IMR-90 (cell line): Measurements from ENCODE around the gene PCDHGB6. TPM values are rescaled to one million over a fixed set of nuclear protein-coding genes. Genes with fewer than 3 reads are reported as not detected.

Experiments
- ATAC-seq: fragments of 200-7000 bp; cut with Tn5 transposase; 2 replicates; pipeline ENCODE4 v1.9.1; 2020; ENCODE audit warnings: low read depth, mild to moderate bottlenecking, moderate library complexity
- BruUV-seq: library from RNA; stranded (reverse); fragments of 400-500 nt; replicated peaks from 2 replicates; lab custom pipeline; 2021; lab: Mats Ljungman, UMichigan
- CTCF ChIA-PET: fragments of 300-600 bp; formaldehyde crosslinking; extraction: SDS; loops from one replicate; lab custom pipeline; 2021; ENCODE audit warnings: antibody characterized with exemption; lab: Yijun Ruan, JAX
- POLR2A ChIA-PET: fragments of 300-600 bp; sonication (Branson Sonifier 250); formaldehyde crosslinking; loops from one replicate; lab custom pipeline; 2022; ENCODE audit warnings: antibody characterized with exemption; ENCODE audit not compliant: unreplicated experiment; lab: Charles Lee
- DNase-seq: peaks from one replicate; pipeline ENCODE4 v3.0.0; 2013
- H2AFZ ChIP-seq: replicated peaks from 2 replicates; pipeline ENCODE3; 2013; ENCODE audit warnings: low read length, mild to moderate bottlenecking; ENCODE audit not compliant: poor library complexity
- H2AK5ac ChIP-seq: 2 replicates; pipeline ENCODE4 v1.6.1; 2013; ENCODE audit warnings: low read depth, low read length, inconsistent platforms
- H2AK9ac ChIP-seq: replicated peaks from 2 replicates; pipeline ENCODE3; 2013; ENCODE audit warnings: mild to moderate bottlenecking, low read depth, low read length, moderate library complexity; ENCODE audit not compliant: poor library complexity
- H2BK120ac ChIP-seq: 2 replicates; pipeline ENCODE4 v1.6.1; 2013; ENCODE audit warnings: low read depth, low read length, inconsistent platforms
- H2BK15ac ChIP-seq: 3 replicates; pipeline ENCODE4 v1.6.1; 2013; ENCODE audit warnings: low read depth, low read length, inconsistent platforms
- H2BK20ac ChIP-seq: 2 replicates; pipeline ENCODE4 v1.6.1; 2013; ENCODE audit warnings: low read depth, mild to moderate bottlenecking, inconsistent platforms, low read length, moderate library complexity
- H2BK5ac ChIP-seq: 2 replicates; pipeline ENCODE4 v1.6.1; 2013; ENCODE audit warnings: mild to moderate bottlenecking, low read depth, low read length, inconsistent platforms; ENCODE audit not compliant: poor library complexity, severe bottlenecking
- H3K14ac ChIP-seq: replicated peaks from 2 replicates; pipeline ENCODE4 v1.6.1; 2013; ENCODE audit warnings: low read depth, low read length, inconsistent platforms
- H3K18ac ChIP-seq: 2 replicates; pipeline ENCODE4 v1.6.1; 2013; ENCODE audit warnings: low read depth, low read length, control low read depth
- H3K23ac ChIP-seq: 2 replicates; pipeline ENCODE4 v1.6.1; 2013; ENCODE audit warnings: low read depth, low read length, inconsistent platforms
- H3K27ac ChIP-seq: 2 replicates; pipeline ENCODE4 v1.5.1; 2013; ENCODE audit warnings: mild to moderate bottlenecking, control low read depth, low read length; ENCODE audit not compliant: insufficient read depth
- H3K27me3 ChIP-seq: 2 replicates; pipeline ENCODE4 v1.6.1; 2013; ENCODE audit warnings: low read length; ENCODE audit not compliant: control insufficient read depth, insufficient read depth
- H3K36me3 ChIP-seq: 2 replicates; pipeline ENCODE4 v1.6.1; 2013; ENCODE audit warnings: low read length, mixed read lengths; ENCODE audit not compliant: control insufficient read depth, insufficient read depth
- H3K4ac ChIP-seq: 2 replicates; pipeline ENCODE4 v1.6.1; 2013; ENCODE audit warnings: low read depth, low read length, inconsistent platforms
- H3K4me1 ChIP-seq: 2 replicates; pipeline ENCODE4 v1.6.1; 2013; ENCODE audit warnings: low read length, mixed read lengths; ENCODE audit not compliant: control insufficient read depth, insufficient read depth
- H3K4me2 ChIP-seq: 2 replicates; pipeline ENCODE4 v1.6.1; 2013; ENCODE audit warnings: low read depth, mild to moderate bottlenecking, control low read depth, low read length, moderate library complexity
- H3K4me3 ChIP-seq: 2 replicates; pipeline ENCODE4 v1.5.1; 2013; ENCODE audit warnings: low read depth, mild to moderate bottlenecking, control low read depth, low read length, moderate library complexity; ENCODE audit not compliant: insufficient read depth
- H3K56ac ChIP-seq: 2 replicates; pipeline ENCODE4 v1.6.1; 2013; ENCODE audit warnings: low read length, inconsistent platforms; ENCODE audit not compliant: insufficient read depth; ENCODE audit errors: extremely low read depth
- H3K79me1 ChIP-seq, 2 experiments: 2 replicates each; pipeline ENCODE4 v1.6.1; 2013; ENCODE audit warnings: low read length in 2 of 2, inconsistent platforms in 1 of 2, low read depth in 1 of 2
- H3K9ac ChIP-seq: 2 replicates; pipeline ENCODE4 v1.6.1; 2013; ENCODE audit warnings: low read depth, low read length, control low read depth
- H3K9me1 ChIP-seq: 2 replicates; pipeline ENCODE4 v1.6.1; 2013; ENCODE audit warnings: low read length, inconsistent platforms; ENCODE audit not compliant: insufficient read depth
- H3K9me3 ChIP-seq: 2 replicates; pipeline ENCODE4 v1.6.1; 2013; ENCODE audit warnings: low read length; ENCODE audit not compliant: control insufficient read depth, insufficient read depth
- H4K20me1 ChIP-seq: 2 replicates; pipeline ENCODE4 v1.6.1; 2013; ENCODE audit warnings: low read length, inconsistent platforms; ENCODE audit not compliant: insufficient read depth
- H4K5ac ChIP-seq: 2 replicates; pipeline ENCODE4 v1.6.1; 2013; ENCODE audit warnings: mild to moderate bottlenecking, low read depth, low read length, control low read depth
- H4K8ac ChIP-seq, 2 experiments: 2 replicates each; pipeline ENCODE4 v1.6.1; 2013; ENCODE audit warnings: low read depth in 2 of 2, low read length in 2 of 2, control low read depth in 1 of 2, inconsistent platforms in 1 of 2
- H4K91ac ChIP-seq: 2 replicates; pipeline ENCODE4 v1.6.1; 2013; ENCODE audit warnings: low read depth, low read length, inconsistent platforms; ENCODE audit not compliant: insufficient read depth
- BHLHE40 ChIP-seq: fragments of 150-350 bp; IDR thresholded peaks from 2 replicates; pipeline ENCODE4 v1.6.1; 2016; ENCODE audit warnings: mild to moderate bottlenecking, low read depth, low read length
- CHD1 ChIP-seq: IDR thresholded peaks from 2 replicates; pipeline ENCODE4 v1.6.1; 2012; ENCODE audit warnings: low read depth, low read length, improper control_type of control experiment
- FOS ChIP-seq: fragments of 150-350 bp; IDR thresholded peaks from 2 replicates; pipeline ENCODE4 v1.6.1; 2016; ENCODE audit warnings: low read depth, low read length
- MAZ ChIP-seq: IDR thresholded peaks from 2 replicates; pipeline ENCODE4 v1.6.1; 2012; ENCODE audit warnings: low read depth, mild to moderate bottlenecking, low read length, improper control_type of control experiment, moderate library complexity, borderline replicate concordance
- RCOR1 ChIP-seq: IDR thresholded peaks from 2 replicates; pipeline ENCODE4 v1.6.1; 2012; ENCODE audit warnings: mild to moderate bottlenecking, low read length, improper control_type of control experiment; ENCODE audit not compliant: insufficient replicate concordance
- WGBS, 2 experiments: methylation state at CpG; one replicate each; pipeline versions ENCODE4 v1.1.5 to v1.1.7; 2013; ENCODE audit warnings: missing lambda C conversion rate in 2 of 2; ENCODE audit not compliant: insufficient read length in 1 of 2; ENCODE audit errors: extremely low coverage in 2 of 2; 5-methylcytosine and 5-hydroxymethylcytosine counted together
- dilution Hi-C: fragments of 300-500 bp; cut with HindIII; formaldehyde crosslinking; loops from one replicate; pipeline ENCODE4 v1.14.3; 2018; ENCODE audit warnings: low sequenced_read_pairs; ENCODE audit not compliant: unreplicated experiment
- in situ Hi-C: fragments of 300-500 bp; cut with MboI; formaldehyde crosslinking; loops from 3 replicates; pipeline ENCODE4 v1.14.3; 2019; ENCODE audit warnings: low sequenced_read_pairs, inconsistent platforms, mixed read lengths
- intact Hi-C: fragments of 100-400 bp; cut with micrococcal nuclease; formaldehyde crosslinking; loops from 2 replicates; pipeline ENCODE4 v1.10.0; 2022
- polyA plus RNA-seq, 3 experiments: library from polyadenylated mRNA; depleted of rRNA; stranded (reverse); fragments of >200 nt; gene quantifications; 2 replicates each; pipeline ENCODE4 v1.2.3, GENCODE V29; 2012; ENCODE audit warnings: low replicate concordance in 1 of 3
- total RNA-seq: library from RNA; depleted of rRNA; stranded (reverse); fragments of >200 nt; gene quantifications from 2 replicates; pipeline ENCODE4 v1.2.3, GENCODE V29; 2012

PCDHGB6 gene
- total and polyA plus RNA-seq, 2 of the 4 experiments (the other 2 are of a cell fraction) = 1.4 to 2.2 TPM

- ChIA-PET POLR2A (no interaction called here), CTCF (no interaction called here)
- H3K18ac ChIP-seq = no peak overlapping the region
- H2BK20ac ChIP-seq = no peak overlapping the region
- no peak overlapping the region for H3K4me3 ChIP-seq
- H3K9me1 ChIP-seq = no peaks in the 10 kb centered on the region
- peaks cover 0 to 3% of the 10 kb centered on the region in 2 experiments; a peak in 1 of 4 replicates for H3K79me1 ChIP-seq
- no peak overlapping the region for H3K4ac ChIP-seq
- BruUV-seq = no TSS peak
- no peak overlapping the region for H3K27ac ChIP-seq
- peaks cover 2% of the 10 kb centered on the region; the same call in 1 of the 2 replicates for H3K27me3 ChIP-seq
- H2AFZ ChIP-seq = no peak overlapping the region
- H2AK9ac ChIP-seq = no peak overlapping the region
- no peak overlapping the region for H3K14ac ChIP-seq
- ATAC-seq = no peak
- peaks cover 20% of the 10 kb centered on the region for H3K36me3 ChIP-seq
- in situ Hi-C loops (no loop called here), intact Hi-C loops (no loop called here), dilution Hi-C loops (no loop called here)
- H4K20me1 ChIP-seq = no peaks in the 10 kb centered on the region
- TF ChIP-seq FOS (no peak), RCOR1 (no peak), CHD1 (no peak), MAZ (no peak), BHLHE40 (no peak)
- no peak overlapping the region for H3K23ac ChIP-seq
- no peak overlapping the region for H4K5ac ChIP-seq
- no peak overlapping the region for H4K8ac ChIP-seq
- 24% methylated on average over 10 of the region's 46 CpGs; no CpG with 5 or more reads in 1 of the 2 experiments for WGBS, 2 experiments
- no peak overlapping the region for H2BK120ac ChIP-seq
- no peak overlapping the region for H3K56ac ChIP-seq
- no peak overlapping the region for H4K91ac ChIP-seq
- no peak overlapping the region for H2BK15ac ChIP-seq
- H3K4me1 ChIP-seq = peaks cover 2% of the 10 kb centered on the region; the same call in 1 of the 2 replicates
- H3K9me3 ChIP-seq = peaks cover 51% of the 10 kb centered on the region
- H2AK5ac ChIP-seq = no peak overlapping the region
- H3K9ac ChIP-seq = no peak overlapping the region
- no peak for DNase-seq
- H3K4me2 ChIP-seq = no peak overlapping the region
- H2BK5ac ChIP-seq = no peak overlapping the region
Observed at GRCh38 chr5:141366016-141366896, 41.6 kb upstream of the PCDHGB6 start.
